Hepatocyte (in vitro differentiated cells): ENCODE data around the gene DCUN1D1. TPM values are rescaled to one million over a fixed set of nuclear protein-coding genes. Genes with fewer than 3 reads are reported as not detected.

ENCODE experiments used
- DNase-seq: peaks from one replicate; pipeline ENCODE4 v3.0.0-alpha.2; 2016; ENCODE audit warnings: low spot score
- H2AFZ ChIP-seq: fragments of 200-600 bp; sonication (generic); 2 replicates; pipeline ENCODE4 v1.6.0; 2016; ENCODE audit warnings: antibody characterized with exemption, mild to moderate bottlenecking
- H3K27ac ChIP-seq: fragments of 200-600 bp; sonication (generic); 2 replicates; pipeline ENCODE4 v1.5.1; 2016; ENCODE audit warnings: mild to moderate bottlenecking
- H3K27me3 ChIP-seq: fragments of 200-600 bp; sonication (generic); 2 replicates; pipeline ENCODE4 v1.6.1; 2016
- H3K36me3 ChIP-seq: fragments of 200-600 bp; sonication (generic); replicated peaks from 2 replicates; pipeline ENCODE4 v1.5.1; 2016; ENCODE audit warnings: low read depth; ENCODE audit not compliant: insufficient read depth
- H3K4me1 ChIP-seq: fragments of 200-600 bp; sonication (generic); 2 replicates; pipeline ENCODE4 v1.5.1; 2016; ENCODE audit warnings: mild to moderate bottlenecking, moderate library complexity; ENCODE audit not compliant: insufficient read depth
- H3K4me2 ChIP-seq: fragments of 200-600 bp; sonication (generic); 2 replicates; pipeline ENCODE4 v1.6.0; 2016
- H3K4me3 ChIP-seq: fragments of 200-600 bp; sonication (generic); 2 replicates; pipeline ENCODE4 v1.5.1; 2016; ENCODE audit warnings: mild to moderate bottlenecking
- H3K79me2 ChIP-seq: fragments of 200-600 bp; sonication (generic); 2 replicates; pipeline ENCODE4 v1.6.0; 2017; ENCODE audit warnings: mild to moderate bottlenecking
- H3K9me2 ChIP-seq: fragments of 200-600 bp; sonication (generic); replicated peaks from 2 replicates; pipeline ENCODE4 v1.6.0; 2017; ENCODE audit warnings: mild to moderate bottlenecking; ENCODE audit not compliant: insufficient read depth
- H3K9me3 ChIP-seq: fragments of 200-600 bp; sonication (generic); 2 replicates; pipeline ENCODE4 v1.5.1; 2016; ENCODE audit warnings: low read depth, mild to moderate bottlenecking
- H4K20me1 ChIP-seq: fragments of 200-600 bp; sonication (generic); 2 replicates; pipeline ENCODE4 v1.6.0; 2016; ENCODE audit warnings: mild to moderate bottlenecking; ENCODE audit not compliant: insufficient read depth, poor library complexity, severe bottlenecking
- EZH2 ChIP-seq: fragments of 200-600 bp; sonication (generic); IDR thresholded peaks from 2 replicates; pipeline ENCODE4 v1.6.1; 2016; ENCODE audit warnings: antibody characterized with exemption, mild to moderate bottlenecking, borderline replicate concordance
- EZH2phosphoT487 ChIP-seq: fragments of 200-600 bp; sonication (generic); IDR thresholded peaks from one replicate; pipeline ENCODE4 v1.6.1; 2018; ENCODE audit warnings: antibody characterized with exemption, mild to moderate bottlenecking, low read depth, moderate library complexity; ENCODE audit not compliant: unreplicated experiment, severe bottlenecking
- WGBS: methylation state at CpG from one replicate; pipeline ENCODE4 v1.1.6; 2016; ENCODE audit warnings: low lambda C conversion rate; ENCODE audit errors: missing lambda C conversion rate; 5-methylcytosine and 5-hydroxymethylcytosine counted together
- polyA plus RNA-seq: library from polyadenylated mRNA; unstranded; fragments of >200 nt; fragmentation: Nextera tagmentation; extraction: Ambion mirVana; gene quantifications from 2 replicates; pipeline ENCODE4 v1.2.1, GENCODE V29; 2016
- total RNA-seq: library from RNA; depleted of rRNA; stranded (reverse); fragments of >200 nt; gene quantifications from 2 replicates; pipeline ENCODE4 v1.2.3, GENCODE V29; 2014
- TF ChIP-seq, protein P1 (sequence below): fragments of 200-600 bp; sonication (generic); IDR thresholded peaks from 2 replicates; pipeline ENCODE4 v1.5.1; 2016; ENCODE audit warnings: antibody characterized with exemption, mild to moderate bottlenecking; ENCODE audit not compliant: poor library complexity

The DCUN1D1 gene
- total and polyA plus RNA-seq, 2 experiments from 2014 or later, result 22.2 to 49.2 TPM

DNA sequence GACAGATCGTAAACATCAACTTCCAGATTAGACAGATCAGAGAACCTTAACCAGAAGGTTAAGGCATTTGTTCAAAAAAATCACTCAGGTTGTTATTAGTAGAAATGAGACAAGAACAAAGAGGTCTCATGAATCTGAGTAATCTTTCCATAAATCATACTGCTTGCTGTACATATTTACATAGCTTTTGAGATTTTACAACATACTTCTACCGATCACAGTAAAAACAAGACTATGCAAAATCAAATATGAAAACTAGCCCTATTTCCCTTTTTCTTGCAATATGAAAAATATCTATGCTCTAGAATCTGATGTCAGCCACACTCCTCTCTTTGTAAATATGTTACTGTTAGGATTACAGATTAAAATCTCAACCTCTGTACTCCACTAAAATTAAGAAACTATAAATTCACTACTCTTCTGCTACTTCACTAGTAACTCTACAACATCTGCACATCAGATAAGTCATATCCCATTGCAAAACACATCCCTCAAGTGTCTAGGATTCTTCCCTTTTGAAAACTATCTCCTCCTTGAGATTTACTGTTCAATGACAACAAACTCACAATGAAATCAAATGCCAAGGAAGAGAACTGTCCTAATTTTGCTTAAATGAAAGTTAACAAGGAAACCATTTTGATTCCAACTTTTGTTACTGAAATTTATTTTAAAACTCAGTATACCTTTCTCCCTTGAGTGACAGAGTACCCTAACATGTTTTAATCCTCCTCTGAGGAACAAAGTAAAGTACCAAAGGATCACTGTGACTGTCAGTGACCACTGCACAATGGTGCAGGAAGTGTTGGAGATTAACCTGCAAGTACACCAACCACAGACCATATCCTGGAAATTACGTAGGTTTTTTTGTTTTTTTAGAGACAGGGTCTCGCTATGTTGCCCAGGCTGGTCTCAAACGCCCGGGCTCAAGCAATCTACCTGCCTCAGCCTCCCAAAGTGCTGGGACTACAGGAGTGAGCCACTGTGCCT, 12.8 kb downstream of the DCUN1D1 start:
- no peak for DNase-seq
- TF ChIP-seq EZH2phosphoT487, result no peak
- TF ChIP-seq EZH2, result no peak
- TF ChIP-seq, protein P1, sequence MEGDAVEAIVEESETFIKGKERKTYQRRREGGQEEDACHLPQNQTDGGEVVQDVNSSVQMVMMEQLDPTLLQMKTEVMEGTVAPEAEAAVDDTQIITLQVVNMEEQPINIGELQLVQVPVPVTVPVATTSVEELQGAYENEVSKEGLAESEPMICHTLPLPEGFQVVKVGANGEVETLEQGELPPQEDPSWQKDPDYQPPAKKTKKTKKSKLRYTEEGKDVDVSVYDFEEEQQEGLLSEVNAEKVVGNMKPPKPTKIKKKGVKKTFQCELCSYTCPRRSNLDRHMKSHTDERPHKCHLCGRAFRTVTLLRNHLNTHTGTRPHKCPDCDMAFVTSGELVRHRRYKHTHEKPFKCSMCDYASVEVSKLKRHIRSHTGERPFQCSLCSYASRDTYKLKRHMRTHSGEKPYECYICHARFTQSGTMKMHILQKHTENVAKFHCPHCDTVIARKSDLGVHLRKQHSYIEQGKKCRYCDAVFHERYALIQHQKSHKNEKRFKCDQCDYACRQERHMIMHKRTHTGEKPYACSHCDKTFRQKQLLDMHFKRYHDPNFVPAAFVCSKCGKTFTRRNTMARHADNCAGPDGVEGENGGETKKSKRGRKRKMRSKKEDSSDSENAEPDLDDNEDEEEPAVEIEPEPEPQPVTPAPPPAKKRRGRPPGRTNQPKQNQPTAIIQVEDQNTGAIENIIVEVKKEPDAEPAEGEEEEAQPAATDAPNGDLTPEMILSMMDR, result no peak
- H3K27ac ChIP-seq, result no peak overlapping the region

DNA sequence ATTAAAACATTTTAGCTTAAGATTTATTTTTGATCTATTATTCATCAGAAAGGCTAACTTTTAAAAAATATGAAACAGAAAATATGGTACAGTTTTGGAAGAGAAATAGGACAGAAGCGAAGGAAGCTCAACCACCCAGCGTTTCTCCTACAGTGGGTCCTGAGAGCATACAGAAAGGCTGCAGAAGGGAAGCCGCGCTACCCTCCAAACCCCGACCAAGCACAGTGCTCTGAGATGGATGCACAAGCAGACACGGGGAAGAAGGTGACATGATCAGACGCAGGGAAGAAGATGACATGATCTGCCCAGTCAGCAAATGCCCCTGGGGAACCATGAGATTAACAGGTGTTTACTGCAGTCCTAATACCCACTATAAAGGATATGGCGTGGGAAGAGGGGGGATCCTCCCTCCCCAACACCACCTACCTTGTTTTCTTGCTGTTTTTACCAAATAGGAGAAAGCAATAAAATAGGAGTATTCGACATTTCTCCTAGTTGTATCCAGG, 14.4 kb downstream of the DCUN1D1 start:
- no peak overlapping the region for H3K4me3 ChIP-seq
- H3K27me3 ChIP-seq, result no peaks in the 10 kb centered on the region
- peaks cover 65% of the 10 kb centered on the region for H3K79me2 ChIP-seq
- H2AFZ ChIP-seq, result no peak overlapping the region
- H4K20me1 ChIP-seq, result peaks cover 13% of the 10 kb centered on the region
- 90% methylated on average over 9 of the region's 9 CpGs for WGBS
- no peak overlapping the region for H3K4me2 ChIP-seq
- peaks cover 8% of the 10 kb centered on the region for H3K4me1 ChIP-seq
- H3K9me2 ChIP-seq, result no peaks in the 10 kb centered on the region
- H3K27ac ChIP-seq, result no peak overlapping the region
- TF ChIP-seq, protein P1, result no peak
- TF ChIP-seq EZH2 (no peak), EZH2phosphoT487 (no peak)
- H3K36me3 ChIP-seq, result no peaks in the 10 kb centered on the region
- no peaks in the 10 kb centered on the region for H3K9me3 ChIP-seq
- no peak for DNase-seq

More for the DNA sequence above, 12.8 kb downstream of the DCUN1D1 start:
- Histone ChIP-seq H4K20me1 (peaks cover 28% of the 10 kb centered on the region), H3K4me2 (no peak overlapping the region), H3K9me3 (no peaks in the 10 kb centered on the region), H3K36me3 (no peaks in the 10 kb centered on the region), H3K4me1 (peaks cover 8% of the 10 kb centered on the region), H2AFZ (no peak overlapping the region), H3K4me3 (no peak overlapping the region), H3K9me2 (no peaks in the 10 kb centered on the region), H3K27me3 (no peaks in the 10 kb centered on the region), H3K79me2 (peaks cover 77% of the 10 kb centered on the region)
- 85% methylated on average over 6 of the region's 6 CpGs for WGBS

DNA sequence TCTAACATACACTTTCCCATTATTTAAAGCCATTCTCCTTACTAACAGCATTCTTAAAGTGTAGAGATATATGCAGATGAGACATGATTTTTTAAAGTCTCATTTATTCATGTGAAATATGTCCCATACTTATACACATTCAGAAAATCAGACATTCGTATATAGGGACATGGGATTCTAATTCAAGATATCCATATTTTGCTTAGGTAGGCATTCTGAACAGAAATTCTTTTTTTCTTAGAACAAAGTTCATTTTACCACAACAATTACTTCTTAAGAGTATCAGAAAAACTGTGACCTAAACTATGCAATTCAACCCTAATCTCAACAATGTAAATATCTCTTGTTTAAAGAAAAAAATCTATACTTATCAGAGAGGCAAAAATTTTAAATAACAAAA, 16.2 kb downstream of the DCUN1D1 start:
- Histone ChIP-seq H3K9me2 (no peaks in the 10 kb centered on the region), H3K27ac (no peak overlapping the region), H3K36me3 (no peaks in the 10 kb centered on the region), H3K4me2 (no peak overlapping the region), H3K79me2 (peaks cover 49% of the 10 kb centered on the region), H4K20me1 (peaks cover 9% of the 10 kb centered on the region), H3K4me1 (peaks cover 8% of the 10 kb centered on the region), H2AFZ (no peak overlapping the region), H3K27me3 (no peaks in the 10 kb centered on the region), H3K4me3 (no peak overlapping the region), H3K9me3 (no peaks in the 10 kb centered on the region)
- TF ChIP-seq EZH2, result no peak
- TF ChIP-seq, protein P1, result no peak
- TF ChIP-seq EZH2phosphoT487, result no peak
- no peak for DNase-seq
- WGBS, result 94% methylated on average over 1 of the region's 1 CpG
